ENCODE results near the gene JAM3. TPM values are rescaled to one million over a fixed set of nuclear protein-coding genes. Genes with fewer than 3 reads are reported as not detected.

The JAM3 gene
- 90.2 TPM for total RNA-seq
- 61.1 TPM for polyA plus RNA-seq

- H3K36me3 ChIP-seq (ENCODE audit: insufficient read depth): no peaks in the 10 kb centered on the region
- H3K4me1 ChIP-seq (ENCODE audit: insufficient read depth): no peaks in the 10 kb centered on the region
- peak within 1 kb of the TSS; percentile 75 for H3K27ac ChIP-seq (ENCODE audit: low read depth)
- under 1% methylated on average over 57 of the region's 57 CpGs for WGBS
- DNase-seq (ENCODE audit: extremely low spot score): peak; percentile 62
- H3K4me3 ChIP-seq (ENCODE audit: low read depth, low read length): peak within 1 kb of the TSS; percentile 68
These were observed at the start of gene JAM3 for GRCh38 chr11:134068829-134069425. Gene JAM3, plus strand, starts transcription at chr11:134069072. Its CDS starts 12 bp downstream, at chr11:134069084.

GRCh38 chr11:134019500-134019899, 49.4 kb upstream of the JAM3 start:
- WGBS: 73% methylated on average over 7 of the region's 7 CpGs
- DNase-seq (ENCODE audit: extremely low spot score): no peak
- Histone ChIP-seq H3K4me1 (ENCODE audit: insufficient read depth) (no peaks in the 10 kb centered on the region), H3K36me3 (ENCODE audit: insufficient read depth) (no peaks in the 10 kb centered on the region), H3K4me3 (ENCODE audit: low read depth, low read length) (no peak overlapping the region), H3K27ac (ENCODE audit: low read depth) (no peak overlapping the region)

- no peak overlapping the region for H3K4me3 ChIP-seq (ENCODE audit: low read depth, low read length)
- H3K27ac ChIP-seq (ENCODE audit: low read depth): no peak overlapping the region
- H3K36me3 ChIP-seq (ENCODE audit: insufficient read depth): no peaks in the 10 kb centered on the region
- H3K4me1 ChIP-seq (ENCODE audit: insufficient read depth): no peaks in the 10 kb centered on the region
- 87% methylated on average over 13 of the region's 13 CpGs for WGBS
- no peak for DNase-seq (ENCODE audit: extremely low spot score)
These were observed 48.3 kb upstream of the JAM3 start for GRCh38 chr11:134020598-134020997.

DNA sequence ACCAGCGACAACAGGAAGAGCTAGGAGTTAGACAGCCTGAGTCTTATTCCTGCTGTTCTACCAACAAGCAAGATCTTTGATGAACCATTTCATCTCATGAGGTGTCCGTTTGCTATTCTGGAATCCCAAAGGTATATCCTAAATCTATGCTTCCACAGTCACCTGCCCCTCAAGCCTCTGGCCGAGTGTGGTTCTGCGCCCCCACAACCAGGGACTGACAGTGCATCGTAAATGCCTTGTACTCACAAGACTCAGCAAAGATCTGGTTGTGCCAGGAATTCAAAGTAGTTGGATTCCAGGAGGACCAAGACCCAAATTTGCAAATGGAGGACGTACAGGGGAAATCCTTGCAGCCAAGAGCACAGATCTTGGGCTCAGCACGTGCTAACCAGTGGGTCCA, 47.5 kb upstream of the JAM3 start:
- DNase-seq (ENCODE audit: extremely low spot score): no peak

DNA sequence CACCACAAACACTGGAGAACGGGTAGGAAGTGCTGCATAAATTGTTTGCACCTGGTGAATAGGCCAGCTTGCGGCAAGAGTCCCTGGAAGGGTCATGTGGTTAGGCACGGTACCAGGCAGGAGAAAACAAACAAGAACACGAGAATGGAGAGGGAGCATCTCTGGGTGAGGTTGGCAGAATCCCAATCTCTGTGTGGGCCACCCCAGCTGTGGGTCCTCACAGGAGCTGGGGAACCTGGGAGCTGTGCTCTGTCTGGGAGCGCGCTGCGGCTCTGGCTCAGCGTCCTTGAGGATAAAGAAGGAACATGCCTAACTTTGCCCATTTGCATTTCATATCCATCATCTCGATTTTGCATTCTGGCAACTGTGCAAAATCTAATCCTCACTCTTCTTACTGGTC, 46.1 kb upstream of the JAM3 start:
- H3K4me1 ChIP-seq (ENCODE audit: insufficient read depth): no peaks in the 10 kb centered on the region
- no peaks in the 10 kb centered on the region for H3K36me3 ChIP-seq (ENCODE audit: insufficient read depth)
- no peak overlapping the region for H3K4me3 ChIP-seq (ENCODE audit: low read depth, low read length)
- WGBS: 77% methylated on average over 9 of the region's 9 CpGs
- no peak overlapping the region for H3K27ac ChIP-seq (ENCODE audit: low read depth)
- no peak for DNase-seq (ENCODE audit: extremely low spot score)

More for the DNA sequence above, 47.5 kb upstream of the JAM3 start:
- WGBS: 82% methylated on average over 7 of the region's 7 CpGs
- no peaks in the 10 kb centered on the region for H3K36me3 ChIP-seq (ENCODE audit: insufficient read depth)
- H3K27ac ChIP-seq (ENCODE audit: low read depth): no peak overlapping the region
- no peak overlapping the region for H3K4me3 ChIP-seq (ENCODE audit: low read depth, low read length)
- H3K4me1 ChIP-seq (ENCODE audit: insufficient read depth): no peaks in the 10 kb centered on the region

DNA sequence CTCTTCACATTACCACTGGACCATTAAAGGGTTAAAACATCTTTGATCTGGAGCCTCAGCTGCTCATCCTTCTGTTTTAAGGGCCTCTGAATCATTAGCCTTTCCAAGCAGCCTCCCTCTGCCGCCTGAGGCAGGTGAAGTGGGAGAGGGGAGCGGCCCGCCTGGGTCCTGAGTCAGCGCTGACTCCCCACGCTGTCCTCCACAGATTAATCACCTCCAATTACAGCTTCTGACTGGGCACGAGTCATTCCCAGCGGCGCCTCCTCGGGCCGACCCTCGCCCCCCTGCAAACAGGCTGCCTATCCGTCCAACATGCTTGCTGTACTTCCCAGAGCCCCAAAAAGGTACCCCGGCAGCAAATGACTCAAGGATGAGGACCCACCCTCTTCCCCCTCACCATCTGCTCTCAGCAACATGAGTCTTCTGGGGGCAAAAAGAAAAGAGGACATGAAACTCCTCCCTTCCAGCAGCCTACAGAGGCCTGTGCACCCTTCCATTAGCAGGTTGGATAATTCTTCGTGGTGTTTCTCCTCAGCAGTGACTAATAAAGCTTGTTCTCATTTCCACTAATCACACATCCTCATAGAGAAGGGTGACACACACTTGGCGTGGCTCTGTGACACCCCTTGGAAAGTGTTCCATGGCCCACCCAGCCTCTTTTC, 44.3 kb upstream of the JAM3 start:
- Histone ChIP-seq H3K4me1 (ENCODE audit: insufficient read depth) (no peaks in the 10 kb centered on the region), H3K27ac (ENCODE audit: low read depth) (no peak overlapping the region), H3K4me3 (ENCODE audit: low read depth, low read length) (no peak overlapping the region), H3K36me3 (ENCODE audit: insufficient read depth) (no peaks in the 10 kb centered on the region)
- no peak for DNase-seq (ENCODE audit: extremely low spot score)
- 71% methylated on average over 15 of the region's 15 CpGs for WGBS

DNA sequence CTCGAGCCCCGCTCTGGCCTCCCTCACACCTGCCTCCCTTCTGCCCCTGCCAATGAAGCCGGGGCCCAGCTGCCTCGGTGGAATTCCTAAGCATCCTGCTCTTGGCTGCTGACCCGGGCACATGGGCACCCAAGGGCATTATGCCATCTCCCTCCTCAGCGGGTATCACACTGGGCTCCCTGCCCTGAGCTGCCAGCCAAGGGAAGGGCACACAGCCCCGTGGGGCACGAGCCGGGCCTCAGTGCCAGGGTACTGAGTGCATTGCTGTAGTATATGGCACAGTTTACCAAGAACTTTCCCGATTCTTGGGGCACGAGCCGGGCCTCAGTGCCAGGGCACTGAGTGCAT, 43.8 kb upstream of the JAM3 start:
- Histone ChIP-seq H3K4me1 (ENCODE audit: insufficient read depth) (no peaks in the 10 kb centered on the region), H3K36me3 (ENCODE audit: insufficient read depth) (no peaks in the 10 kb centered on the region), H3K27ac (ENCODE audit: low read depth) (no peak overlapping the region), H3K4me3 (ENCODE audit: low read depth, low read length) (no peak overlapping the region)
- WGBS: 89% methylated on average over 12 of the region's 12 CpGs
- no peak for DNase-seq (ENCODE audit: extremely low spot score)

GRCh38 chr11:134026655-134027343, 42.1 kb upstream of the JAM3 start:
- DNase-seq (ENCODE audit: extremely low spot score): no peak
- no peak overlapping the region for H3K4me3 ChIP-seq (ENCODE audit: low read depth, low read length)
- no peaks in the 10 kb centered on the region for H3K36me3 ChIP-seq (ENCODE audit: insufficient read depth)
- no peaks in the 10 kb centered on the region for H3K4me1 ChIP-seq (ENCODE audit: insufficient read depth)
- 41% methylated on average over 11 of the region's 11 CpGs for WGBS
- H3K27ac ChIP-seq (ENCODE audit: low read depth): no peak overlapping the region

- no peaks in the 10 kb centered on the region for H3K4me1 ChIP-seq (ENCODE audit: insufficient read depth)
- DNase-seq (ENCODE audit: extremely low spot score): no peak
- WGBS: 71% methylated on average over 4 of the region's 4 CpGs
- no peak overlapping the region for H3K4me3 ChIP-seq (ENCODE audit: low read depth, low read length)
- H3K27ac ChIP-seq (ENCODE audit: low read depth): no peak overlapping the region
- no peaks in the 10 kb centered on the region for H3K36me3 ChIP-seq (ENCODE audit: insufficient read depth)
These were observed 41.2 kb upstream of the JAM3 start for GRCh38 chr11:134027671-134028070.

GRCh38 chr11:134028368-134028920, 40.4 kb upstream of the JAM3 start:
- Histone ChIP-seq H3K4me3 (ENCODE audit: low read depth, low read length) (no peak overlapping the region), H3K4me1 (ENCODE audit: insufficient read depth) (no peaks in the 10 kb centered on the region), H3K27ac (ENCODE audit: low read depth) (no peak overlapping the region), H3K36me3 (ENCODE audit: insufficient read depth) (no peaks in the 10 kb centered on the region)
- no peak for DNase-seq (ENCODE audit: extremely low spot score)
- WGBS: 92% methylated on average over 3 of the region's 3 CpGs

- WGBS: 57% methylated on average over 16 of the region's 16 CpGs
- Histone ChIP-seq H3K4me1 (ENCODE audit: insufficient read depth) (no peaks in the 10 kb centered on the region), H3K36me3 (ENCODE audit: insufficient read depth) (no peaks in the 10 kb centered on the region), H3K27ac (ENCODE audit: low read depth) (no peak overlapping the region), H3K4me3 (ENCODE audit: low read depth, low read length) (no peak overlapping the region)
- DNase-seq (ENCODE audit: extremely low spot score): no peak
These were observed 38.0 kb upstream of the JAM3 start for GRCh38 chr11:134030853-134031252.

- Histone ChIP-seq H3K27ac (ENCODE audit: low read depth) (no peak overlapping the region), H3K4me1 (ENCODE audit: insufficient read depth) (no peaks in the 10 kb centered on the region), H3K36me3 (ENCODE audit: insufficient read depth) (no peaks in the 10 kb centered on the region), H3K4me3 (ENCODE audit: low read depth, low read length) (no peak overlapping the region)
- 85% methylated on average over 6 of the region's 6 CpGs for WGBS
- no peak for DNase-seq (ENCODE audit: extremely low spot score)
These were observed 36.8 kb upstream of the JAM3 start for GRCh38 chr11:134032043-134032442.

DNA sequence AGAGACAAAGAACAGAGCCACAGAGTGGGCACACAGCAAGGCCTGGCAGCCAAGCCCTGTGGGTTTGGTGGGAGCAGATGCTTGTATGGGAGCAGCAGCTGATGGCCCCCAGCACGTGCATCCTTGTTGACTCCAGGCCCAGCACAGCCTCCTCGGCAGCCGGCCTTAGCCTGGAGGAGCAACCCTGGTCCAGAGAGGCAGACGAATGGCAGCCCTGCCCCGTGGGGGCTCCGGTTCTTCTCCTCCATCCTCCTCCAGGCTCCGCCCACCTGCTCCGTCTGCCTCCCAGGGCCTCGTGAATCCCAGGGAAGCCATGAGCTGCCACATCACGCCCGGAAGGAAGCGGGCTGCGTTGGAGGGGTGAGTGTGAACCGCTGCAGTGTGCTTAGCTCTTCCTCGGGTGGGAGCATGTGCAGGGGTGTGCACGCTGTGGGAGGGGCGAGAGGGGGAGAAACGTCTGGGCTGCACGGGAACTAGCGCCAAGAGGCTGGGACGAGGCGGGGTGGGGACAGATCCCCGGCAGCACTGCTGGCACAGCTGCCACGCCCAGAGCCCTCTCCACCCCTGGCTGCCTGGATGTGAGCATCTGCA, 36.3 kb upstream of the JAM3 start:
- 36% methylated on average over 24 of the region's 24 CpGs for WGBS
- no peak for DNase-seq (ENCODE audit: extremely low spot score)
- H3K27ac ChIP-seq (ENCODE audit: low read depth): no peak overlapping the region

DNA sequence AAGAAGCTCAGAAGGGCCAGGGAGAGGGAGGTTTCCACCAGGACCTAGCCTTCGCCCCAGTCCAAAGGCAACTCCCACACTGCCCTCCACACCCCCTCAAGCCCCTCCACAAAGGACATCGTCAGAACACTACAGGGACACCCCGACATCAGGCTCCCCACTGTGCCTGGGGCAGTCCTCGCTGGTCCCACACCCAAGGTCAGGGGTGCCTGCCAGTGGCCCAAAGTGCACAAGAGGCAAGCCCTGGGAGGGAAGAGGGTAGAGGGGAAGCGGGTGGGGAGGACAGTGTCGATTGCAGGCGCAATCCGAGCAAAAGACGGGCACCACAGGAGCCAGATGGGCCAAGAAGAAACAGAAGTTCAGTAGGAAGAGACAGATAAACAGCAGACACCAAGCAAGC, 35.6 kb upstream of the JAM3 start:
- no peak overlapping the region for H3K27ac ChIP-seq (ENCODE audit: low read depth)
- no peak for DNase-seq (ENCODE audit: extremely low spot score)
- no peaks in the 10 kb centered on the region for H3K36me3 ChIP-seq (ENCODE audit: insufficient read depth)
- 65% methylated on average over 9 of the region's 9 CpGs for WGBS
- H3K4me3 ChIP-seq (ENCODE audit: low read depth, low read length): no peak overlapping the region
- no peaks in the 10 kb centered on the region for H3K4me1 ChIP-seq (ENCODE audit: insufficient read depth)

More for the DNA sequence above, 36.3 kb upstream of the JAM3 start:
- H3K36me3 ChIP-seq (ENCODE audit: insufficient read depth): no peaks in the 10 kb centered on the region
- no peak overlapping the region for H3K4me3 ChIP-seq (ENCODE audit: low read depth, low read length)
- H3K4me1 ChIP-seq (ENCODE audit: insufficient read depth): no peaks in the 10 kb centered on the region
